NOMO-1 treated with DMSO at 0.1 percent for 48 hours (cell line): Measurements from ENCODE around the gene SLC7A5.
"Not testable (repeated sequence)": the region's sequence is repeated elsewhere in the genome, so short reads cannot be mapped to it uniquely, and the experiment has no call there.

ENCODE experiments used
- DNase-seq: peaks from one replicate; lab custom pipeline; 2025; ENCODE audit not compliant: unreplicated experiment; lab: John Stamatoyannopoulos, UW

The SLC7A5 gene

GRCh38 chr16:87862597-87863326 is 6.5 kb downstream of the SLC7A5 start:
- DNase-seq = not testable (repeated sequence)

GRCh38 chr16:87861300-87862099 is 7.8 kb downstream of the SLC7A5 start:
- DNase-seq = not testable (repeated sequence)

GRCh38 chr16:87860553-87861299 is 8.6 kb downstream of the SLC7A5 start:
- no peak for DNase-seq

- DNase-seq = not testable (repeated sequence)
Measured at GRCh38 chr16:87858151-87858993, 10.9 kb downstream of the SLC7A5 start.

GRCh38 chr16:87856791-87857228 is 12.5 kb downstream of the SLC7A5 start:
- no peak for DNase-seq

- no peak for DNase-seq
Measured at GRCh38 chr16:87855852-87856715, 13.2 kb downstream of the SLC7A5 start.

GRCh38 chr16:87854907-87855683 is 14.2 kb downstream of the SLC7A5 start:
- no peak for DNase-seq

GRCh38 chr16:87854053-87854906 is 15.0 kb downstream of the SLC7A5 start:
- no peak for DNase-seq

- DNase-seq = peak; percentile 81
Measured at GRCh38 chr16:87853411-87854052, 15.8 kb downstream of the SLC7A5 start.

GRCh38 chr16:87851601-87852000 is 17.7 kb downstream of the SLC7A5 start:
- DNase-seq = no peak

- no peak for DNase-seq
Measured at GRCh38 chr16:87851141-87851587, 18.1 kb downstream of the SLC7A5 start.

GRCh38 chr16:87850009-87851006 is 19.0 kb downstream of the SLC7A5 start:
- peak; percentile 8 for DNase-seq

GRCh38 chr16:87849419-87850008 is 19.8 kb downstream of the SLC7A5 start:
- DNase-seq = no peak

GRCh38 chr16:87848676-87849345 is 20.5 kb downstream of the SLC7A5 start:
- no peak for DNase-seq
